ENCODE results near the gene TMEM119.

Gene TMEM119

GRCh38 chr12:108614639-108615038 is 16.8 kb upstream of the TMEM119 start:
- no peak for DNase-seq

GRCh38 chr12:108614041-108614440 is 16.2 kb upstream of the TMEM119 start:
- DNase-seq = no peak

- DNase-seq = no peak
These were observed 15.7 kb upstream of the TMEM119 start for GRCh38 chr12:108613548-108613947.

GRCh38 chr12:108612788-108613282 is 15.0 kb upstream of the TMEM119 start:
- DNase-seq = no peak

GRCh38 chr12:108611884-108612415 is 14.1 kb upstream of the TMEM119 start:
- no peak for DNase-seq

- DNase-seq = no peak
These were observed 13.1 kb upstream of the TMEM119 start for GRCh38 chr12:108610856-108611605.

- DNase-seq = no peak
These were observed 12.5 kb upstream of the TMEM119 start for GRCh38 chr12:108610336-108610815.

- DNase-seq = no peak
These were observed 11.9 kb upstream of the TMEM119 start for GRCh38 chr12:108609537-108610335.

- no peak for DNase-seq
These were observed 10.7 kb upstream of the TMEM119 start for GRCh38 chr12:108608616-108609015.

- no peak for DNase-seq
These were observed 10.2 kb upstream of the TMEM119 start for GRCh38 chr12:108607981-108608600.

- DNase-seq = no peak
These were observed 8.6 kb upstream of the TMEM119 start for GRCh38 chr12:108606492-108606891.

GRCh38 chr12:108605690-108606406 is 8.0 kb upstream of the TMEM119 start:
- no peak for DNase-seq

- no peak for DNase-seq
These were observed 7.3 kb upstream of the TMEM119 start for GRCh38 chr12:108605000-108605689.

- DNase-seq = no peak
These were observed 6.5 kb upstream of the TMEM119 start for GRCh38 chr12:108604208-108604941.

- DNase-seq = no peak
These were observed 5.9 kb upstream of the TMEM119 start for GRCh38 chr12:108603743-108604142.

GRCh38 chr12:108602976-108603704 is 5.3 kb upstream of the TMEM119 start:
- no peak for DNase-seq

GRCh38 chr12:108602209-108602705 is 4.4 kb upstream of the TMEM119 start:
- DNase-seq = no peak

GRCh38 chr12:108600702-108601007 is 2.8 kb upstream of the TMEM119 start:
- DNase-seq = no peak

- no peak for DNase-seq
These were observed 2.2 kb upstream of the TMEM119 start for GRCh38 chr12:108599948-108600701.

GRCh38 chr12:108599541-108599940 is 1.7 kb upstream of the TMEM119 start:
- DNase-seq = no peak
